ENCODE data around the gene C1orf185. TPM values are rescaled to one million over a fixed set of nuclear protein-coding genes. Genes with fewer than 3 reads are reported as not detected.

C1orf185 gene
- not detected for total RNA-seq
- 0 reads per million in 2 donors for total RNA-seq

DNA sequence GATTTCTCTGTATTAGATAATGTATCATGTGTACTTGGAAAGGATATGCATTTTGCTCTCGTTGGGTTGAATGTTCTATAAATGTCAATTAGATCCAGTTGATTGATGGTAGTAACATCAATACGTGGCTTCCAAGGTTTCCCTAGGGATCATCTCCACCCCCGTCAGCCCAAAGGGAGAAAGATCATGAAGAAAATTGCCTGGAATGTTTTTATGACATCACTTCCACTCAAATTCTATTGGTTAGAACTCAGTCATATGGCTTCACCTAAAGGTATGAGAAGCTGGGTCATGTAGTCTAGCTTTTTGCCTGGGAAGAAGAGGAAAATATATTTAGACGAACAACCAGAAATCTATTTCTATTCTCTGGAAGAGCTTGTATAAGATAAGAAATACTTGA is at the start of gene C1orf185:
C1orf185 (plus strand) TSS at position 253 of the 400 bp plus-strand sequence; CDS start at position 259, 6 bp downstream.
- peaks cover 13% of the 10 kb centered on the region for H3K27me3 Mint-ChIP-seq
- H3K27ac Mint-ChIP-seq, result no peak within 1 kb of the TSS
- no peak for DNase-seq
- H3K36me3 Mint-ChIP-seq (ENCODE audit: low read depth), result peaks cover 2% of the 10 kb centered on the region
- H3K4me3 Mint-ChIP-seq, result no peak within 1 kb of the TSS
- no peaks in the 10 kb centered on the region for H3K9me3 ChIP-seq (ENCODE audit: control insufficient read depth, low read length, poor library complexity, severe bottlenecking)
- H3K4me1 Mint-ChIP-seq, result no peaks in the 10 kb centered on the region
- no peak for ATAC-seq

DNA sequence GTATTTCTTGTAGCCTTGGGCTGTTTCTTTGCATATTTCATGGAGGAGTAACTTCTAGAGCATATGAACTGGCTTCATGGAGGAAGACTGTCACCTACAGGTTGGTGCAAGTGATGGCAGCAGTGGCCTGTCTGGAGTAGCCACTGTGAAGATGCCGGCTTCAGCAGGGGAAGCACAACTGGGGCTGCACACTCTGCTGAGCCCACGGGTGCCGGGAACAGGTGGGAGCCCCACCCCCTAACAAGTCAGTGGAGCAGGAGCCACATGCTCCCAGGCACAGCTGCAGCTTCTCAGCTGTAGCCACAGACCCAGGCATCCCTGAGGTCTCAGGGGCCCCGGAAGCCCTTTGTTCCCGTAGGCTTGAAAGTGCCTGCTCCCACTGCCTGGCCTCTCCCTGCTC is 43.2 kb upstream of the C1orf185 start:
- Mint-ChIP-seq H3K27me3 (peaks cover 14% of the 10 kb centered on the region), H3K27ac (no peak overlapping the region), H3K4me1 (peaks cover under 1% of the 10 kb centered on the region), H3K36me3 (ENCODE audit: low read depth) (peaks cover 4% of the 10 kb centered on the region), H3K4me3 (no peak overlapping the region)
- DNase-seq, result no peak
- H3K9me3 ChIP-seq (ENCODE audit: control insufficient read depth, low read length, poor library complexity, severe bottlenecking), result no peaks in the 10 kb centered on the region
- ATAC-seq, result peak; percentile 42

DNA sequence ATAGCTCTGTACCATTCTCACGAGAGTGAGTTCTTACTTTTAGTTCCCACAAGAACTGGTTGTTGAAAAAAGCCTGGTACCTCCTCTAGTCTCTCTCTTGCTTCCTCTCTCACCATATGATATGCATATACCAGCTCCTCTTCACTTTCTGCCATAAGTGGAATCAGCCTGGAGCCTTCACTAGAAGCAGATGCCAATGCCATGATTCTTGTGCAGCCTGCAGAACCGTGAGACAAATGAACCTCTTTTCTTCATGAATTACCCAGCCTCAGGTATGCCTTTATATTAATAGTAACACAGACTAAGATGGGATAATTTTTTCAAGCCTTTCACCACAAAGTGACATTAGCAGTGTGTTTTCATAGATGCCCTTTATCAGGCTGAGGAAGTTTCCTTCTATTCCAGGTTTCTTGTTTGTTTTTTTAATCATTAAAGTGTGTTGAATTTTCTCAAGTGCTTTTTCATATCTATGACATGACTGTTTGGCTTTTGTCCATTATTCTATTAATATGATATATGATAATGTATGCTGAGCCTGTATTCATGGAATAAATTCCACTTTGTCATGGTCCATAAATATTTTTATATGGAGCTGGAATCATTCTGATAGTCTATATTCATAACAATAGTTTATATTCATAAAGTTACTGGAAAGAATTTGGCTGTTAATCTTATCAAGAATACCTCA is 40.7 kb upstream of the C1orf185 start:
- H3K27ac Mint-ChIP-seq, result no peak overlapping the region
- DNase-seq (no peak), ATAC-seq (no peak)
- H3K9me3 ChIP-seq (ENCODE audit: control insufficient read depth, low read length, poor library complexity, severe bottlenecking), result no peaks in the 10 kb centered on the region
- H3K4me1 Mint-ChIP-seq, result no peaks in the 10 kb centered on the region
- H3K4me3 Mint-ChIP-seq, result no peak overlapping the region
- H3K27me3 Mint-ChIP-seq, result peaks cover 23% of the 10 kb centered on the region
- peaks cover 4% of the 10 kb centered on the region for H3K36me3 Mint-ChIP-seq (ENCODE audit: low read depth)

DNA sequence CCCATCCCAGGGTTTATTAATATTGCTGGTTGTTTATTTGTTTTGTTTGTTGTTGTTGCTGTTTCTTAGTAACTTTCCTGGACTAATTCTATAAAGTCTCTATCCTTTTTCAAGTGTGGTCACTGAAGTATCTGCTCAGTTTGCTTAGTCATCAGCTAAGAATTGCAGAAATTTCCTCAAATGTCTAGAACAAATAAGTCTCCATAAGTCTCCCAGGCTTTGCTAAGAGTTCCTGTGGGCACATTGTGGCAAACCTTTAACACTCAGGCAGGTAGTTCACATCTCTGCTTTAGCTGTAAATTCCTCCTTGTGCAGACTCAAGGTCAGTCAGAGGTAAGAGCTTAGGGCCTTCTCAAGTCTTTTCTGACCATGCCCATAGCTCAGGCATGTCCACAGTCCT is 38.9 kb upstream of the C1orf185 start:
- Mint-ChIP-seq H3K4me3 (no peak overlapping the region), H3K36me3 (ENCODE audit: low read depth) (peaks cover 4% of the 10 kb centered on the region), H3K27ac (no peak overlapping the region), H3K4me1 (no peaks in the 10 kb centered on the region), H3K27me3 (peaks cover 38% of the 10 kb centered on the region)
- ATAC-seq (no peak), DNase-seq (no peak)
- no peaks in the 10 kb centered on the region for H3K9me3 ChIP-seq (ENCODE audit: control insufficient read depth, low read length, poor library complexity, severe bottlenecking)

DNA sequence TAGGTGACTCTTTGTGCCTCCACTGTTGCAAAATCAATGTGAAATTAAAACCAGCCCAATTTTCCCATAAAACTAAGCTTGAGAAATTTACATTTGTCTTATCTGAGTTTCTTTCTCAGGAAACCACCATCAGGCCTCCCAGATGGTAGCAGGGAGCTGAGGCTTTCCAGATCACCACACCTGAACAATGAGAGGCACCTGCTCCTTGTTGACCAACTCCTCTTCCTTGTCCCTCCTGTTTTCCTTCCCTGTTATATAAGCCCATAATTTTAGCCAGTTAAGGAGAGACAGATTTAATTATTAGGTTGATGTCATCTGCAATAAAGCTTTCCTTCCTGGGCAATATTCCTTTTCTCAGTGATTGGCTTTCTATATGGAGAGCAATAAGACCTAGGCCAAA is 32.0 kb upstream of the C1orf185 start:
- peaks cover 62% of the 10 kb centered on the region for H3K27me3 Mint-ChIP-seq
- no peak for ATAC-seq

DNA sequence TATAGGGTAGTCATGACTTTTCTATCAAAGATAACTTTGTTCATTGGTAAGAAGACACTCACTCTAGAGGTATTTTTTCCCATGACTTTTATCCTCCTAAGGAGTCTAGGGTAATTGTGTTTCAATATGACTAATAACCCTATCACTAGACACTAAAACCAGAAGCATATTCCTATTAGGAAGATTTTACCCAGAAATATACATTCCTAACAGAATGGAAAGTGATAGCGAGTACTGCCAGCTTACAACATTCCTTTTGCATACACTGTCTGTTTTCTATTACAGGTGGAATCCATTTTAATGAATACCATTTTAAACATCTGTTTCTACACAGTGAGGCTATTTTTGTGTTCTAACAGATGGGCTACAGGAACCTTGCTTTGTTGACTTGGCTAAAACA is 31.4 kb upstream of the C1orf185 start:
- DNase-seq (no peak), ATAC-seq (no peak)
- H3K9me3 ChIP-seq (ENCODE audit: control insufficient read depth, low read length, poor library complexity, severe bottlenecking), result no peaks in the 10 kb centered on the region
- H3K36me3 Mint-ChIP-seq (ENCODE audit: low read depth), result no peaks in the 10 kb centered on the region
- H3K4me3 Mint-ChIP-seq, result no peak overlapping the region
- peaks cover 62% of the 10 kb centered on the region for H3K27me3 Mint-ChIP-seq
- peaks cover 2% of the 10 kb centered on the region for H3K4me1 Mint-ChIP-seq
- H3K27ac Mint-ChIP-seq, result no peak overlapping the region

More for the DNA sequence above, 32.0 kb upstream of the C1orf185 start:
- H3K27ac Mint-ChIP-seq, result no peak overlapping the region
- H3K4me1 Mint-ChIP-seq, result peaks cover 2% of the 10 kb centered on the region
- H3K4me3 Mint-ChIP-seq, result no peak overlapping the region
- no peaks in the 10 kb centered on the region for H3K36me3 Mint-ChIP-seq (ENCODE audit: low read depth)
- no peak for DNase-seq
- H3K9me3 ChIP-seq (ENCODE audit: control insufficient read depth, low read length, poor library complexity, severe bottlenecking), result no peaks in the 10 kb centered on the region

DNA sequence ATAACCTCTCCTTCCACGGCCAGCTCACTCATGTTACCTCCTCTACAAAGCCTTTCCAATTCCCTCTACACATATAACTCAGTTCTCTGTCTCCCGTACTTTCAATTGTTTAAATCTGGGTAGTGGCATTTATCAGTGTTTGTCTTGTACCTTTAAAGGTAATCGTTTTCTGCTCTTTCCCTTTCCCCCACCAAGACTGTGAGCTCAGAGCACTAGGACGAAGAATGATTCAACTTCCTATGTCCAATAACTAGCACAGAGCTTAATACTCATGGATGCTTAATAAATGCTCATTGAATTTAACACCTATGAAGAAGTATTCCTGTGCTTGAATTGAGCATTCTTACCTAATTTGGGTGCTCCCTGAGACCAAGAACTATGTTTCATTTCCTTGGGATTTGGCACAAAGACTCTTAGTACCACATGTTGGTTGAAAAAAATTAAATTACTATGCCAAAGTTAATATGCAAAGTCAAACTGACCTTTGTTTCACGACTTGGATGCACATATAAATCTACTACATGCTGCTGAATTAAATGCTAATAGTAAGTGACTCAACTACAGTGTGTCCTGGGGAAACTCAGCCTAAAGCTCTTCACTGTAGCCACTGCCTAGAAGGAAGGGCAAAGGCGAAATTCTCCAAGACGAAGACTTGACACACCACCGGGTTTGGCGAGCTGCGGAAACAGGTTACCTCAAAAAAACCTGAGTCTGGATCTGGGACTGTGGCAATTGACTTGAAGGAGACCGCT is 30.6 kb upstream of the C1orf185 start:
- Mint-ChIP-seq H3K4me1 (peaks cover 2% of the 10 kb centered on the region), H3K4me3 (no peak overlapping the region), H3K27ac (no peak overlapping the region), H3K27me3 (peaks cover 54% of the 10 kb centered on the region), H3K36me3 (ENCODE audit: low read depth) (no peaks in the 10 kb centered on the region)
- no peaks in the 10 kb centered on the region for H3K9me3 ChIP-seq (ENCODE audit: control insufficient read depth, low read length, poor library complexity, severe bottlenecking)
- ATAC-seq (no peak), DNase-seq (no peak)

DNA sequence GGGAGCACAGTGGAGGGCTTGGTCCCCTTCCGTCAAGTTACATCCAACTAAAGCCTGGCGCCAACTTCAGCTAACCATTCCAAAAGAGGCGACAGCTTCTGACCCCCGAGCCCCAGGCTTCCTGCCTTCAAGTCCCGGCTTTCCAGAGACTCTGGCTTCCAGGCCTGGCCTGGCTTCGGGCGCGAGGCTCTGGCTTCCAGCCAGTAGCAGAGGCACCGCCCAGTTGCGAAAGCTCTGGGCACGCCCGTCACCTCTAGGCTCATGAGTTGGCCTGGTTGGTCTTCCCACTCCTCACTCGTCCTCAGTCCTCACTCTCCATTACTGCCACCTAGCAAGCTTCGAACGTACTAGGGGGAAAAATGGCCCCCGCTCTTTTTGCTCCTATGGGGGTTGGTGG is 30.0 kb upstream of the C1orf185 start:
- H3K27ac Mint-ChIP-seq, result no peak overlapping the region
- ATAC-seq, result no peak
- no peaks in the 10 kb centered on the region for H3K36me3 Mint-ChIP-seq (ENCODE audit: low read depth)
- no peak overlapping the region for H3K4me3 Mint-ChIP-seq
- no peaks in the 10 kb centered on the region for H3K9me3 ChIP-seq (ENCODE audit: control insufficient read depth, low read length, poor library complexity, severe bottlenecking)
- peaks cover 49% of the 10 kb centered on the region for H3K27me3 Mint-ChIP-seq
- no peak for DNase-seq
- peaks cover 2% of the 10 kb centered on the region for H3K4me1 Mint-ChIP-seq

DNA sequence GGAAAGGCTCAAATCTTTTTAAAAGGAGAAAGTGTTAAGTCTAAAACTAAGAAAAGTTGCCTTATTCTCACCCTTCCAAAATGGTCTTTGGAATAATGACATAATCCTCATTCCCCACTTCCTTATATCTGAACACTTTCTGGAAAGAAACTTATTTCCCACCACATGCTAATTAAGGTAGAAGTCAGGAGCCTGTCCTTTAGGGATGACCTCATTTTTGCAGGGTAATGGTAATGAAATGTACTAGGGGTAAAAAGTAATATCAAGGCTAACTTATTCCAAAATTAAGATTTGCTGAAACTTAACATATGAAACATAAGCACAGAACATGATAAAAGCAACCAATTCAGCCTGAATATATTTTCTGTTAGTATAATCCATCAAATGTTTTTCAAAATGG is 29.4 kb upstream of the C1orf185 start:
- no peak overlapping the region for H3K27ac Mint-ChIP-seq
- no peaks in the 10 kb centered on the region for H3K36me3 Mint-ChIP-seq (ENCODE audit: low read depth)
- no peak for ATAC-seq
- DNase-seq, result no peak
- peaks cover 43% of the 10 kb centered on the region for H3K27me3 Mint-ChIP-seq
- H3K4me1 Mint-ChIP-seq, result peaks cover 2% of the 10 kb centered on the region
- H3K4me3 Mint-ChIP-seq, result no peak overlapping the region
- no peaks in the 10 kb centered on the region for H3K9me3 ChIP-seq (ENCODE audit: control insufficient read depth, low read length, poor library complexity, severe bottlenecking)

DNA sequence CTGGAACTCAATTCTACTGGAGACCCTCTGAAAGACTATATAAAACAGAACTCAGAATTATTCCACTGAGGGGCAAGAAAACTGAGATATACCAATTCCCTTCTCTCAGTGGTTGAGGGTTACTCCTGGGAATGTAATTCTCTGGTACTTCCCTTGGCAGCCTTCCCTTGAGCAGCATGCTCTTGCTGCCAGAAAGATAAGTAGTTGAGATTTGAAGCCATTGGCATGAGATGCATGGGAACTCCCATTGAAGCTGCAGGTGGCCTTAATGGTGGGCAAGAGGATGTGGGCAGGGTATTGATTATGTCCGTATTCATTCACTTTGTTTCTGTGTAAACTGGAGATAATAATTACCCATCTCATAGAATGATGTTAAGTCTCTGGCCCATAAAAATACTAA is 28.6 kb upstream of the C1orf185 start:
- H3K27me3 Mint-ChIP-seq, result peaks cover 40% of the 10 kb centered on the region
- ATAC-seq (no peak), DNase-seq (no peak)
- H3K4me1 Mint-ChIP-seq, result peaks cover 2% of the 10 kb centered on the region
- H3K27ac Mint-ChIP-seq, result no peak overlapping the region
- H3K36me3 Mint-ChIP-seq (ENCODE audit: low read depth), result no peaks in the 10 kb centered on the region
- no peak overlapping the region for H3K4me3 Mint-ChIP-seq
- H3K9me3 ChIP-seq (ENCODE audit: control insufficient read depth, low read length, poor library complexity, severe bottlenecking), result no peaks in the 10 kb centered on the region

DNA sequence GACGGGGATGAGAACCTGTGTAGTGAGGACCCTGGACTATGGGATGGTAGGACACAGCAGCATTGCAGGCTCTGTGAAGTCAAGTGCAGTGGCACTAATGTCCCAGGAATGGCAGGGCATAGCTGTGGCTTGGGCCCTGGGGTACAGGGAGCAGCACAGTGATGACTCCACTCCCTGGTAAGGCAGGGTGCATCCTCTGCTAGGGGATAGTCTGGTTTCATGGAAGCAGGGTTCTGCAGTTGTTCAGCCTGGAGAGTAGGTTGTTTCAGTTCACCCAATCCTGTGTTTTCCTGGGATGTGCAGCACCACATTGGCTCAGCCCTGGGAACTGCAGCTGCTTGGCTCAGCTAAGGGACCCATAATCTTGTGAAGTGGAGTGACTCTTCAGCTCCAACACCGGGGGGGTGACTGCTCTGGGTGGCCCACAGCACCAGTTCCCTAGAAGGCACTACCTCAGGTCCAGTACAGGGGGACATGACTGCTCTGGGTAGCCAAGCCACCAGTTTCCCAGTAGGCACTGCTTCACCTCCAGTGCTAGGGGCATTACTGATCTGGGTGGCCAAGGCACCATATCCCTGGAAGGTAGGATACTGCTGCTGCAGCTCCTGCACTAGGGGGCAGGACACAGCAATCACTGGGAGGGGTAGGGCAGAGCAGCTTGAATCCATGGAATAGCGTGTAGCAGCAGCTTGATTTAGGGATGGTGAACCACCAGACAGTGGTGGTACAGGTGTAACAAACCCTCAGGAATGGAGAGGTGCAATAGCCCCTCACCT is 15.3 kb upstream of the C1orf185 start:
- no peaks in the 10 kb centered on the region for H3K9me3 ChIP-seq (ENCODE audit: control insufficient read depth, low read length, poor library complexity, severe bottlenecking)
- peaks cover 75% of the 10 kb centered on the region for H3K27me3 Mint-ChIP-seq
- no peak for ATAC-seq
- H3K27ac Mint-ChIP-seq, result no peak overlapping the region
- H3K4me1 Mint-ChIP-seq, result no peaks in the 10 kb centered on the region
- H3K36me3 Mint-ChIP-seq (ENCODE audit: low read depth), result peaks cover 2% of the 10 kb centered on the region
- no peak for DNase-seq
- no peak overlapping the region for H3K4me3 Mint-ChIP-seq

DNA sequence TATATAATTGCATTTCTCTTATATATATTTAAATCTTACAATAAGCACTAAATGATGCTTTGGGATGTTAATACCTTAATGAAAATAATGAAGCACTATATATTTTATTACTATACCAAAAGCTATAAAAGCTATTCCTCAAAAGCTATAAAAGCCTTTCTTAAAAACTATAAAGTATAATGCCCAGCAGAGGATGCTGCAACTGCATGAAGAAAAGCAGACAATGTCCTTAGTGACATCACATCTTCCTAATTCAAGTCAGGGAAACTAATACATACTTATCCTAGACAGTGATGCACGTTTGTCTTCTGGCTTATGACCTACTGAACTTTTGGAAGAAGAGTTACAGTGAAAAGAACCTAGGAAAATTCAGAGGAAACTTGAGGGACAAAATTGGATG is 13.6 kb upstream of the C1orf185 start:
- no peak overlapping the region for H3K4me3 Mint-ChIP-seq
- no peaks in the 10 kb centered on the region for H3K4me1 Mint-ChIP-seq
- DNase-seq (no peak), ATAC-seq (no peak)
- peaks cover 67% of the 10 kb centered on the region for H3K27me3 Mint-ChIP-seq
- H3K36me3 Mint-ChIP-seq (ENCODE audit: low read depth), result peaks cover 2% of the 10 kb centered on the region
- H3K27ac Mint-ChIP-seq, result no peak overlapping the region
- H3K9me3 ChIP-seq (ENCODE audit: control insufficient read depth, low read length, poor library complexity, severe bottlenecking), result no peaks in the 10 kb centered on the region

DNA sequence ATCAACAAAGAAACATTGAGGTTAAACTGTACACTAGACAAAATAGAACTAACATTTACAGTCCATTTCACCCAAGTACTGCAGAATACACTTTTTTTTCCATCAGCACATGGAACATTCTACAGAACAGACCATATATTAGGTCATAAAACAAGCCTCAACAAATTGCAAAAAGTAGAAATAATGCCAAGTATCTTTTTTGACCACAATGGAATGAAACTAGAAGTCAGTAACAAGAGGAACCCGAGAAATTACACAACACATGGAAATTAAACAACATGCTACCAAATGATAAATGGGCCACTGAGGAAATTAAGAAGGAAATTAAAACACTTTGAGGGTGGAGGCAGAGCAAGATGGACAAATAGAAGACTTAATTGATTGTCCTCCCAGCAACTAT is 8.4 kb upstream of the C1orf185 start:
- Mint-ChIP-seq H3K4me3 (no peak overlapping the region), H3K27me3 (peaks cover 37% of the 10 kb centered on the region), H3K4me1 (no peaks in the 10 kb centered on the region), H3K27ac (no peak overlapping the region), H3K36me3 (ENCODE audit: low read depth) (peaks cover 4% of the 10 kb centered on the region)
- ATAC-seq, result no peak
- DNase-seq, result no peak
- H3K9me3 ChIP-seq (ENCODE audit: control insufficient read depth, low read length, poor library complexity, severe bottlenecking), result no peaks in the 10 kb centered on the region
